H1 (cell line): Measurements from ENCODE around the gene PCBD1. TPM values are rescaled to one million over a fixed set of nuclear protein-coding genes. Genes with fewer than 3 reads are reported as not detected.

Experiments
- CTCF ChIA-PET: fragments of 300-600 bp; sonication (Branson Sonifier 250); formaldehyde crosslinking; loops from one replicate; lab custom pipeline; 2021; ENCODE audit not compliant: partially characterized antibody; lab: Charles Lee
- POLR2A ChIA-PET: fragments of 300-600 bp; sonication (Branson Sonifier 250); formaldehyde crosslinking; loops from one replicate; lab custom pipeline; 2021; ENCODE audit warnings: inconsistent platforms; ENCODE audit not compliant: partially characterized antibody; lab: Charles Lee
- DNase-seq, 2 experiments: peaks; one replicate each; pipeline versions ENCODE4 v3.0.0 to v3.0.0-alpha.2; 2010 to 2022; ENCODE audit warnings: low spot score in 2 of 2, low read depth in 1 of 2, mixed read lengths in 1 of 2
- FAIRE-seq: peaks from 2 replicates; lab custom pipeline; 2011; peaks lifted over from hg19 to GRCh38; lab: Jason Lieb, UNC
- H2AFZ ChIP-seq: 2 replicates; pipeline ENCODE4 v1.8.1; 2012; ENCODE audit warnings: low read length, inconsistent platforms
- H2AK5ac ChIP-seq: 2 replicates; pipeline ENCODE4 v1.6.1; 2013; ENCODE audit warnings: low read depth, low read length
- H2BK120ac ChIP-seq: replicated peaks from 2 replicates; pipeline ENCODE3; 2013; ENCODE audit warnings: low read depth, low read length, inconsistent platforms
- H2BK12ac ChIP-seq: 2 replicates; pipeline ENCODE4 v1.6.1; 2013; ENCODE audit warnings: low read depth, low read length
- H2BK15ac ChIP-seq: 2 replicates; pipeline ENCODE4 v1.6.1; 2013; ENCODE audit warnings: low read length
- H2BK20ac ChIP-seq: 2 replicates; pipeline ENCODE4 v1.6.1; 2013; ENCODE audit warnings: low read length
- H2BK5ac ChIP-seq: 2 replicates; pipeline ENCODE4 v1.6.1; 2013; ENCODE audit warnings: low read depth, low read length
- H3K14ac ChIP-seq: 2 replicates; pipeline ENCODE4 v1.6.1; 2013; ENCODE audit warnings: inconsistent platforms; ENCODE audit not compliant: insufficient read length
- H3K18ac ChIP-seq: 2 replicates; pipeline ENCODE4 v1.6.1; 2013; ENCODE audit warnings: low read length; ENCODE audit errors: extremely low read depth
- H3K23ac ChIP-seq: 2 replicates; pipeline ENCODE4 v1.6.1; 2013; ENCODE audit warnings: inconsistent platforms; ENCODE audit not compliant: insufficient read length
- H3K23me2 ChIP-seq: 2 replicates; pipeline ENCODE4 v1.6.1; 2013; ENCODE audit warnings: low read depth, low read length
- H3K27ac ChIP-seq: 2 replicates; pipeline ENCODE4 v1.6.1; 2011; ENCODE audit warnings: low read depth, low read length, inconsistent platforms
- H3K27me3 ChIP-seq, 4 experiments: replicated peaks in 1 of 4; 1 replicate in 1 of 4; 2 replicates in 3 of 4; pipeline versions ENCODE4 v1.6.1 to v1.8.1; 2011 to 2013; ENCODE audit warnings: low read length in 3 of 4, mild to moderate bottlenecking in 3 of 4, inconsistent platforms in 2 of 4, mixed read lengths in 2 of 4, moderate library complexity in 1 of 4; ENCODE audit not compliant: control insufficient read depth in 3 of 4, insufficient read depth in 3 of 4; ENCODE audit errors: extremely low read depth in 1 of 4
- H3K36me3 ChIP-seq, 4 experiments: 2 replicates each; pipeline versions ENCODE4 v1.6.1 to v1.8.1; 2011 to 2013; ENCODE audit warnings: mild to moderate bottlenecking in 4 of 4, low read length in 3 of 4, moderate library complexity in 2 of 4, control low read depth in 1 of 4, inconsistent platforms in 1 of 4; ENCODE audit not compliant: insufficient read depth in 4 of 4, control insufficient read depth in 2 of 4
- H3K4ac ChIP-seq: replicated peaks from 2 replicates; pipeline ENCODE3; 2013; ENCODE audit warnings: low read length, low read depth, mixed read lengths, inconsistent platforms; ENCODE audit not compliant: insufficient read length
- H3K4me1 ChIP-seq, 4 experiments: replicated peaks in 1 of 4; 1 replicate in 1 of 4; 2 replicates in 3 of 4; pipeline versions ENCODE4 v1.6.1 to v1.8.1; 2011 to 2013; ENCODE audit warnings: low read length in 3 of 4, inconsistent platforms in 2 of 4, mixed read lengths in 1 of 4; ENCODE audit not compliant: insufficient read depth in 4 of 4, control insufficient read depth in 3 of 4
- H3K4me2 ChIP-seq, 2 experiments: 2 replicates each; pipeline versions ENCODE4 v1.6.1 to v1.8.1; 2011 to 2013; ENCODE audit warnings: low read depth in 2 of 2, low read length in 2 of 2, control low read depth in 1 of 2, inconsistent platforms in 1 of 2, mild to moderate bottlenecking in 1 of 2; ENCODE audit not compliant: insufficient read depth in 1 of 2
- H3K4me3 ChIP-seq, 4 experiments: fragments of 200-600, 300-600 bp in 1 of 4; sonication (generic), shearing (Covaris generic), sonication (Bioruptor Twin) in 1 of 4; 2 replicates each; pipeline versions ENCODE4 v1.5.1 to v1.8.1; 2011 to 2016; ENCODE audit warnings: low read length in 4 of 4, low read depth in 3 of 4, control low read depth in 2 of 4, inconsistent platforms in 2 of 4, mild to moderate bottlenecking in 2 of 4, mixed read lengths in 1 of 4, moderate library complexity in 1 of 4; ENCODE audit not compliant: insufficient read depth in 2 of 4; ENCODE audit errors: extremely low read depth in 1 of 4
- H3K56ac ChIP-seq: replicated peaks from 2 replicates; pipeline ENCODE3; 2013; ENCODE audit warnings: low read depth, mild to moderate bottlenecking, mixed read lengths, low read length, inconsistent platforms; ENCODE audit not compliant: insufficient read length
- H3K79me1 ChIP-seq: 2 replicates; pipeline ENCODE4 v1.6.1; 2013; ENCODE audit warnings: low read depth, low read length, control low read depth
- H3K79me2 ChIP-seq, 2 experiments: 2 replicates each; pipeline versions ENCODE4 v1.6.1 to v1.8.1; 2012 to 2013; ENCODE audit warnings: low read length in 2 of 2, mild to moderate bottlenecking in 2 of 2, inconsistent platforms in 1 of 2; ENCODE audit not compliant: insufficient read depth in 2 of 2, control insufficient read depth in 1 of 2
- H3K9ac ChIP-seq, 4 experiments: replicated peaks in 1 of 4; 1 replicate in 1 of 4; 2 replicates in 3 of 4; pipeline versions ENCODE4 v1.6.1 to v1.8.1; 2011 to 2013; ENCODE audit warnings: low read depth in 3 of 4, low read length in 3 of 4, control low read depth in 2 of 4, mild to moderate bottlenecking in 2 of 4, moderate library complexity in 2 of 4, inconsistent platforms in 1 of 4; ENCODE audit errors: extremely low read depth in 1 of 4
- H3K9me3 ChIP-seq, 2 experiments: 2 replicates each; pipeline versions ENCODE4 v1.6.1 to v1.8.1; 2012 to 2013; ENCODE audit warnings: mild to moderate bottlenecking in 2 of 2, moderate library complexity in 2 of 2, control low read depth in 1 of 2, inconsistent platforms in 1 of 2, low read depth in 1 of 2, low read length in 1 of 2, mixed read lengths in 1 of 2; ENCODE audit not compliant: insufficient read depth in 2 of 2
- H4K20me1 ChIP-seq, 2 experiments: replicated peaks in 1 of 2; 2 replicates each; pipeline versions ENCODE3 to v1.8.1; 2011 to 2013; ENCODE audit warnings: inconsistent platforms in 2 of 2, low read length in 2 of 2, mild to moderate bottlenecking in 1 of 2; ENCODE audit not compliant: insufficient read depth in 2 of 2, control insufficient read depth in 1 of 2
- H4K5ac ChIP-seq: 2 replicates; pipeline ENCODE4 v1.6.1; 2013; ENCODE audit warnings: low read length, low read depth, mixed read lengths, inconsistent platforms; ENCODE audit not compliant: insufficient read length
- H4K8ac ChIP-seq: 2 replicates; pipeline ENCODE4 v1.8.0; 2013; ENCODE audit warnings: mild to moderate bottlenecking, moderate library complexity, low read length, inconsistent platforms; ENCODE audit not compliant: insufficient read depth; ENCODE audit errors: extremely low read depth
- H4K91ac ChIP-seq: replicated peaks from 2 replicates; pipeline ENCODE3; 2013; ENCODE audit warnings: low read length, mixed read lengths, inconsistent platforms; ENCODE audit not compliant: insufficient read length
- BACH1 ChIP-seq: IDR thresholded peaks from 2 replicates; pipeline ENCODE4 v1.6.1; 2012; ENCODE audit warnings: low read length, improper control_type of control experiment
- MAFK ChIP-seq: IDR thresholded peaks from 2 replicates; pipeline ENCODE4 v1.6.1; 2012; ENCODE audit warnings: low read depth, mild to moderate bottlenecking, improper control_type of control experiment, low read length
- POU5F1 ChIP-seq: IDR thresholded peaks from 2 replicates; pipeline ENCODE4 v1.6.1; 2011; ENCODE audit warnings: low read depth, mild to moderate bottlenecking, low read length, moderate library complexity
- WGBS, 2 experiments: shearing (Covaris generic) in 1 of 2; methylation state at CpG; one replicate each; pipeline versions ENCODE4 v1.1.6 to v1.1.7; 2013 to 2015; ENCODE audit warnings: low lambda C conversion rate in 2 of 2, mixed read lengths in 2 of 2, inconsistent platforms in 1 of 2, low coverage in 1 of 2, missing lambda C conversion rate in 1 of 2; ENCODE audit not compliant: insufficient replicate concordance in 2 of 2, insufficient coverage in 1 of 2, insufficient read length in 1 of 2; ENCODE audit errors: extremely low coverage in 1 of 2, missing lambda C conversion rate in 1 of 2; 5-methylcytosine and 5-hydroxymethylcytosine counted together
- polyA plus RNA-seq, 7 experiments: library from polyadenylated mRNA; depleted of rRNA in 3 of 7; stranded (reverse) in 5 of 7; unstranded in 2 of 7; fragments of >200 nt in 5 of 7; fragments of 200-250 nt in 2 of 7; gene quantifications; 1 replicate in 5 of 7; 2 replicates in 1 of 7; 4 replicates in 1 of 7; pipeline versions ENCODE4 v1.2.1 to v1.2.3, GENCODE V29; 2011 to 2013; ENCODE audit warnings: missing spikeins in 2 of 7, mixed read lengths in 2 of 7
- total RNA-seq: library from RNA; stranded (reverse); fragmentation: NEBNext Ultra II Directional; extraction: Animal tissue kit (Norgen Biotek cat#: 25700); gene quantifications from 2 replicates; pipeline ENCODE4 v1.2.1, GENCODE V29; 2021

Gene PCBD1
- total and polyA plus RNA-seq, 2 of the 8 experiments (the other 6 are each of a cell fraction or from before 2014, with no cell fraction given): 46.5 to 55.0 TPM

- FAIRE-seq: no peak
- Histone ChIP-seq H4K20me1 (peaks cover 3 to 13% of the 10 kb centered on the region in 2 experiments), H2AK5ac (no peak overlapping the region), H3K27ac (no peak overlapping the region), H3K14ac (no peak overlapping the region), H3K23ac (no peak overlapping the region), H2BK12ac (no peak overlapping the region), H3K18ac (no peak overlapping the region), H2BK5ac (no peak overlapping the region), H4K5ac (no peak overlapping the region), H3K4me2 (no peak overlapping the region), H4K8ac (no peak overlapping the region), H2BK15ac (no peak overlapping the region), H4K91ac (no peak overlapping the region), H3K27me3 (no peaks in the 10 kb centered on the region), H2BK120ac (no peak overlapping the region), H3K4me3 (no peak overlapping the region), H3K79me2 (peaks cover 0 to 79% of the 10 kb centered on the region in 2 experiments; a peak in 3 of 4 replicates), H3K4me1 (no peaks in the 10 kb centered on the region), H3K79me1 (peaks cover 13% of the 10 kb centered on the region), H3K4ac (no peak overlapping the region), H3K36me3 (peaks cover 0 to 10% (median 1%) of the 10 kb centered on the region in 4 experiments; a peak in 1 of 8 replicates), H3K9me3 (no peaks in the 10 kb centered on the region), H2AFZ (no peak overlapping the region), H3K56ac (no peak overlapping the region), H3K23me2 (no peaks in the 10 kb centered on the region), H3K9ac (no peak overlapping the region), H2BK20ac (no peak overlapping the region)
- POLR2A ChIA-PET: interaction anchor here (1.5 kb wide), 1 partner anchor 12 kb away, joined by 3 read pairs; no protein-coding TSS in a partner anchor
- WGBS, 2 experiments: 90% methylated on average over 5 of the region's 5 CpGs; no CpG with 5 or more reads in 1 of the 2 experiments
- no peak for DNase-seq
- no peak for TF ChIP-seq BACH1
- TF ChIP-seq MAFK: no peak
- no peak for TF ChIP-seq POU5F1
- CTCF ChIA-PET: interaction anchor here (0.5 to 1.5 kb wide), 5 partner anchors 15 to 285 kb away, joined by 3 to 4 read pairs (median 3); no protein-coding TSS in a partner anchor
These were observed 54.3 kb downstream of the PCBD1 start for GRCh38 chr10:70834021-70834420.
